Uterus (tissue), 2 donors: ENCODE measurements around the gene LRP1B.

ENCODE experiments used
- POLR2A ChIP-seq, 2 donors: fragments of 450-650 bp; IDR thresholded peaks; one replicate each; pipeline ENCODE4 v1.6.1; 2016; ENCODE audit warnings: antibody characterized with exemption in 2 of 2, mild to moderate bottlenecking in 1 of 2, moderate library complexity in 1 of 2
- TF ChIP-seq, protein P1 (sequence below), 4 experiments: fragments of 200-600 bp in 2 of 4; fragments of 450-650 bp in 2 of 4; sonication (generic) in 2 of 4; IDR thresholded peaks; one replicate each; pipeline ENCODE4 v1.5.1; 2016 to 2019; ENCODE audit warnings: antibody characterized with exemption in 4 of 4, mild to moderate bottlenecking in 2 of 4, moderate library complexity in 1 of 4

DNA sequence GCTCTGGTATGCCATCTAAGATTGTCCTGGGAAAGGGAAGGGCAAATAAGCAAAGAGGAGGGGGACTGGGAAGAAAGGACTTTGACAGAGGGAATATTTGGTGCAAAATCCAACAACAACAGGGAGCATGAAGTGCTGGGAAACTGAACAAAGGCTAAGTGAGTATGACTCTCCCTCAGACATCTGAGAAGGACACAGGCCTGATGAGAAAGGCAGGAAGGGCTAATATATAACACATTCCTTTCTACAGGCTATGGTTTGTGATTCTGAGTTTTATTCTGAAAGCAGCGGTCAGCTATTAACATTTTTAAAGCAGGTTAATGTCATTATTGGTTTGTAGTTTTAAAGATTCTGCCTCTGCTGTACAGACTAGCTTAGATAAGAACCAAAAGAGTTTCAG is 1579.5 kb downstream of the LRP1B start:
- TF ChIP-seq, protein P1, sequence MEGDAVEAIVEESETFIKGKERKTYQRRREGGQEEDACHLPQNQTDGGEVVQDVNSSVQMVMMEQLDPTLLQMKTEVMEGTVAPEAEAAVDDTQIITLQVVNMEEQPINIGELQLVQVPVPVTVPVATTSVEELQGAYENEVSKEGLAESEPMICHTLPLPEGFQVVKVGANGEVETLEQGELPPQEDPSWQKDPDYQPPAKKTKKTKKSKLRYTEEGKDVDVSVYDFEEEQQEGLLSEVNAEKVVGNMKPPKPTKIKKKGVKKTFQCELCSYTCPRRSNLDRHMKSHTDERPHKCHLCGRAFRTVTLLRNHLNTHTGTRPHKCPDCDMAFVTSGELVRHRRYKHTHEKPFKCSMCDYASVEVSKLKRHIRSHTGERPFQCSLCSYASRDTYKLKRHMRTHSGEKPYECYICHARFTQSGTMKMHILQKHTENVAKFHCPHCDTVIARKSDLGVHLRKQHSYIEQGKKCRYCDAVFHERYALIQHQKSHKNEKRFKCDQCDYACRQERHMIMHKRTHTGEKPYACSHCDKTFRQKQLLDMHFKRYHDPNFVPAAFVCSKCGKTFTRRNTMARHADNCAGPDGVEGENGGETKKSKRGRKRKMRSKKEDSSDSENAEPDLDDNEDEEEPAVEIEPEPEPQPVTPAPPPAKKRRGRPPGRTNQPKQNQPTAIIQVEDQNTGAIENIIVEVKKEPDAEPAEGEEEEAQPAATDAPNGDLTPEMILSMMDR (IDR thresholded peaks at IDR 0.05): no peak
- no peak for TF ChIP-seq POLR2A (IDR thresholded peaks at IDR 0.05)
